ENCODE data around the gene SAMD4A.

DNA sequence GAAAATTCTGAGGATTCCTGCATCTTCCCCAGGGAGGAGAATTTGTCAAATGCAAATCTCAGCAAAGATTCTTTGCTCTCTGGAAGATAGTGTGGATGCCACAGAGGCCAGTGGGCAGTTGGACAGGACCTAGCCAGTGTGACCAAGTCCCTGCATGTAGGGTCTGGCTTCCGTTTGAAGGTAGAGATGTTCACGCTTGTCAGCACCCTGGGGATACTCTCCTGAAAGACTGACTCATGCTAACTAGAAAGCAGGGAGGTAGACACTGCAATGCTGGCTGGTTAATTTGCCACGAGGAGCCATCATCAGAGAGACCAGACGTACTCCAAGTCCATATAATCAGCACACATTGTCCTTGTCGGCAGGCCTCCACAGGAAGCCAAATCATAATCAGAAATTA, 130.1 kb downstream of the SAMD4A start:
- TF ChIP-seq POLR2AphosphoS5 (IDR thresholded peaks at IDR 0.05): no peak
- TF ChIP-seq, protein P1, sequence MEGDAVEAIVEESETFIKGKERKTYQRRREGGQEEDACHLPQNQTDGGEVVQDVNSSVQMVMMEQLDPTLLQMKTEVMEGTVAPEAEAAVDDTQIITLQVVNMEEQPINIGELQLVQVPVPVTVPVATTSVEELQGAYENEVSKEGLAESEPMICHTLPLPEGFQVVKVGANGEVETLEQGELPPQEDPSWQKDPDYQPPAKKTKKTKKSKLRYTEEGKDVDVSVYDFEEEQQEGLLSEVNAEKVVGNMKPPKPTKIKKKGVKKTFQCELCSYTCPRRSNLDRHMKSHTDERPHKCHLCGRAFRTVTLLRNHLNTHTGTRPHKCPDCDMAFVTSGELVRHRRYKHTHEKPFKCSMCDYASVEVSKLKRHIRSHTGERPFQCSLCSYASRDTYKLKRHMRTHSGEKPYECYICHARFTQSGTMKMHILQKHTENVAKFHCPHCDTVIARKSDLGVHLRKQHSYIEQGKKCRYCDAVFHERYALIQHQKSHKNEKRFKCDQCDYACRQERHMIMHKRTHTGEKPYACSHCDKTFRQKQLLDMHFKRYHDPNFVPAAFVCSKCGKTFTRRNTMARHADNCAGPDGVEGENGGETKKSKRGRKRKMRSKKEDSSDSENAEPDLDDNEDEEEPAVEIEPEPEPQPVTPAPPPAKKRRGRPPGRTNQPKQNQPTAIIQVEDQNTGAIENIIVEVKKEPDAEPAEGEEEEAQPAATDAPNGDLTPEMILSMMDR (IDR thresholded peaks at IDR 0.05): no peak

All from stomach (tissue), 4 donors.